HPDE6-E6E7 (cell line): ENCODE measurements around the gene FBXL19.

Source experiments
- DNase-seq: peaks from one replicate; pipeline ENCODE4 v3.0.0; 2011; ENCODE audit warnings: missing footprints; ENCODE audit errors: extremely low spot score

The FBXL19 gene

DNA sequence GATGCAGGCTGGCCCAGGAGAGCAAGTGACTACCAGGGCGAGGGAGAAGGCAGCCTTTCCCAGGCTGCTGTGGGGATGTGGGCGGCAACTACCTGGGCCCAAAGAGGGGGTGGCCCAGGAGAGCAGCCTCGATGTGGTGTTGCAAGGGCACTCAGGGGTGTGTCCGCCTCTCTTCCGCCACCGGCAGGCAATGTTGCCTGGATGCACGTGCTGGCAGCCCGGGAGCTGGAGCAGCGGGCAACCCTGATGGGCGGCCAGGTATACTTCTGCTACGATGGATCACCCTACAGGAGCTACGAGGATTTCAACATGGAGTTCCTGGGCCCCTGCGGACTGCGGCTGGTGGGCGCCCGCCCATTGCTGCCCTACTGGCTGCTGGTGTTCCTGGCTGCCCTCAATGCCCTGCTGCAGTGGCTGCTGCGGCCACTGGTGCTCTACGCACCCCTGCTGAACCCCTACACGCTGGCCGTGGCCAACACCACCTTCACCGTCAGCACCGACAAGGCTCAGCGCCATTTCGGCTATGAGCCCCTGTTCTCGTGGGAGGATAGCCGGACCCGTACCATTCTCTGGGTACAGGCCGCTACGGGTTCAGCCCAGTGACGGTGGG lies 64.3 kb downstream of the FBXL19 start:
- no peak for DNase-seq

DNA sequence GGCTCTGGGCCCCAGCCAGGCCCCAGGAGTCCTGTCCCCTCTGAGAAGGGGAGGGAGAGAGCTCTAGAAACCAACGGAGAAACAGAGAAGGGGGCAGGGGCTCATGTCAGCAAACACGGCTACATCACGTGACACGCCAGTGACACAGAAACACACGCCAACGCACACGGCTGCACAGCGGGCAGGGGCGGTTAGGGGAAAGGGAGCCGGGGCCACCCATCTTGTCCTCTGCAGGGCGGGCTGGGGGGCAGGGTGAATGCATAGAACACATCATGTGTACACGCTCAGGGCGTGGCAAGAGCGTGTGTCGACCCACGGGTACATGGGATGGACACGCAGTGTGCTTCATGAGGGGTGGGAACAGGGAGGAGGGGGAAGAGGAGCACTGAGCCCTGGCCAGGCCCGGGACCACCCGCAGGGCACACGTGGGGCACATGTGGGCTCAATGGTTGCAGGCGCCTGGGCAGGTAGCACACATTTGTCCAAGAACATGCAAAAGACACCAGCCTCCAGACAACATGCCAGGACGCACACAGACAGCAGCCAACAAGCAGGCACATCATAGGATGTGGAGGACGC lies 66.2 kb downstream of the FBXL19 start:
- DNase-seq = no peak

DNA sequence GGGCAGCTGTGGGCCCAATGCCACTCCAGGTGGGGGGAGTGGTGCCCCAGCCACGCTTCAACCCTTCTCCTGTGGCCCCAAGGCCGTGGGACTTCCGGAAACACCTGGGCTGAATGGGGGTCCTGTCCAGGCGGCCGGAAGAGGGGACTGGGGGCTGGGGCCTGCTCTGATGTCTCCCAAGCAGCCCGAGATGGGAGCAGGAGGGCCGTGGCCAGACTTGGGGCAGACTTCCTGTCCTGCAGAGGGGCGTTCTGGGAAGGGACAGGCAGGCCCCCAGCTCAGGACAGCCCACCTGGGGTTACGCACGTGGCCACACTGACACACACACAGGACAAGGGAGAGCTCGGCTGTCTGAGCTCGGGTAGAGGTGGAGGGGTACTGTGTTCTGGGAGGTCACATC lies 66.7 kb downstream of the FBXL19 start:
- DNase-seq = no peak

DNA sequence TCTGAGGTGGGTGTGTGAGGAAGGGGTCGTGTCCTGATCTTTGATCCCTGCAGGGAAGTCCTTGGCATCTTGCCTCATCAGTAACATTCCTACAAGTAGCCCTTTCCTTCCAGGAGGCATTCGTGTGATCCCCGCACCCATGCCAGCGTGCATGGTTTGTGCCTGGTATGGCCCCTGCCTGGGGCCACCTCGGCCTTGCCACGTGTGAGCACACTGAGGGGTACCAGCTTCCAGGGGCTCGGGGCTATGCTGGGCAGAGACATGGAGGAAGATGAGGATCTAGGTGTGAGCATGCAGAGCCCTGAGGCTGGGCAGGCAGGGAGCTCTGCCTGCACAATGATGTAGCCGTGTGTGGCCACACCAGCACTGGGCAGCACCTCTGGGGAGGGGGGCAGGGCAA lies 67.7 kb downstream of the FBXL19 start:
- DNase-seq = no peak

DNA sequence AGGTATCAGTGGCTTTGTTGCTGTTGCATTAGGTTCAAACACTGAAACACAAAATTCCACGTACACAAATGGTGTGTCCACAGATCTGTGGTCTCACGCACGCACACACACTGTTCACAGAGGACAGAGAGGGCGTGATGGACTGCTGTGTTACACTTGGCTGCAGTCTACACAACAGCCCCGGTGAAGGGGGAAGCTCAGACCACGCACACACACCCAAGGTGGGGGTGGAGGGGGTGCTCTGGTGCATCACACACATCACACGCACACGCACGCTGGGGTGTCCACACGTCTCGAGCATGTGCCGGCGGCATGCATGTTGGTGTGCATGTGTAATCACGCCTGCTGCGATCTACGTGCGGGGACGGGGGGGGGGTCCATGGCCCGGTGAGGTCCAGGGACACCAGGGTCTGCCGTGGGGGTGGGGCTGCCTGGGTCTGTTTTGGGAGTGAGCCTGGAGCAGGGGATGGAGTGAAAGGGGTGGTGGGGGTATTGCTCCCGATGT lies 69.0 kb downstream of the FBXL19 start:
- DNase-seq = no peak

DNA sequence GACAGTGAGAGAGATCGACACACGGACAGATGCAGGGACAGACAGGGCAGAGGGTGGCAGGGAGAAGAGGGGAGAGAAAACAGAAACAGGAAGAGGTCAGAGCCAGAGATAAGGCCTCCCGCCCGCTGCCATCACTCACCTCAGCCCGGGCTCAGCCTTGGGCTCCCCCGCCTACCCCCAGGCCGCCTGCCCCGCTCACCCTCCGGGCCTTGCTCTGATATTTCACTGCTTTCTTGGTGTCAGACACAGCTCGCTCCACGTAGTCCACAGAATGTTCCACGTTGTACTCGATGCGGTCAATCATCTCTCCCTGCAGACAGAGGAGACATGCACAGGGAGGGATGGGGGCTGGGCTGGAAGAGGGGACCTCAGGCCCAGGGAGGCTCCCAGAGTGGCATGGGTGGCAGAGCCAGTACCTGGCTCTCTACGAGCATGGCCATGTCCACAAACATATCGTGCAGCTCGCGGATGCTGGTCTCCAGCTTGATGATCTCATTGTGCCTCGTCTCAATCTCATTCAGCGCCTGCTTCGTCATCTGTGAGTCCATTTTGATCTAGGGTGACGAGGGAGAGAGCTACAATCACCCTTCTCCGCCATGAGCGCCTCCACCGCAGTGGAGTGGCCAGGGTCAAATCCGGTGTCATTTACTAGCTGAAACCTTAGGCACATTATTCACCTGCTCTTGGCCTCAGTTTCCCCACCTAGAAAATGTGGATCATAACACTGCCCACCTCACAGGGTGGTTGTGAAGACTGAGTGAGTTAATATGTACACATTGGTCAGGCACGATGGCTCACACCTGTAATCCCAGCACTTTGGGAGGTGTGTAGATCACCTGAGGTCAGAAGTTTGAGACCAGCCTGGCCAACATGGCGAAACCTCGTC lies 69.8 kb downstream of the FBXL19 start:
- DNase-seq = no peak

DNA sequence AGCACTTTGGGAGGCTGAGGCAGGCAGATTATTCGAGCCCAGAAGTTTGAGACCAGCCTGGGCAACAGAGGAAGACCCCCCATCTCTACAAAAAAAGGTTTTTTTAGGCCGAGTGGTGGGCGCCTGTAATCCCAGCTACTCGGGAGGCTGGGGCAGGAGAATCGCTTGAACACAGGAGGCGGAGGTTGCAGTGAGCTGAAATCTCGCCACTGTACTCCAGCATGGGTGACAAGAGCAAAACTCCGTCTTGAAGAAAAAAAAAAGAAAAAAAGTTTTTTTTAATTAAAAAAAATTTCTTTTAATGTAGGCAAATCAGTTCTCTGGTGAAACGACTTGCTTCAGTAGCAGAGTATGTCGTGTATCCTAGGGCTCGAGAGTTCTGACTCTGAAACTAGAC lies 72.6 kb downstream of the FBXL19 start:
- DNase-seq = no peak

DNA sequence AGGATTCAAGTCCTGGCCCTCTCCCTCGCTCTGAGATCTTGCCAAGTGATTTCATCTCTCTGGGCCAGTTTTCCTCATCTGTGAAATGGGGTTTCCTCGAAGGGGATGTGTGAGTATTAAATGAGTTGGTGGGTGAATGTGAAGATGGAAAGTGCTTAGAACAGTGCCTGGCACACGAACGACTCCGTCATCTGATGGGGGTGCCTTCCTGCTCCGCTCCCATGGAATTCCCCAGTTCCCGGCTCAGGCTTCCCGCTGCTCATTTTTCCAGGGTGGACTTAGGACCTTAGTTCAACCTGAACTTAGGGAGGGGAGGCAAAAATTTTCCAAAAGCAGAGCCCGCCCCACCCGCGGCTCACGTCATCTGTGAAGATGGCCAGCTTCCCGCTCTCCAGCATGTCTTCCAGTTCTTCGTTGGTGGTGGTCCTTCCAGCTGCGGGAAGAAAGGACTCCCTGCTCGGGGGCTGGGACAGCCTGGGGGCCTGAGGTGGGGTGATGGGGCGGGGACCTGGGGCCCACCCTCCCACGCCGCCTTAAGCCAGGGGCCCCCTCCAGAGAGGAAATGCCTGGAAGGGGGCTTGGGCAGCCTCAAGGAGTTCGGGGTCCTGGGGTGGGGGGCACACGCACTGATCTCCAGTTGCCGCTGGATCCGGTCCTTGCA lies 73.1 kb downstream of the FBXL19 start:
- DNase-seq = no peak

DNA sequence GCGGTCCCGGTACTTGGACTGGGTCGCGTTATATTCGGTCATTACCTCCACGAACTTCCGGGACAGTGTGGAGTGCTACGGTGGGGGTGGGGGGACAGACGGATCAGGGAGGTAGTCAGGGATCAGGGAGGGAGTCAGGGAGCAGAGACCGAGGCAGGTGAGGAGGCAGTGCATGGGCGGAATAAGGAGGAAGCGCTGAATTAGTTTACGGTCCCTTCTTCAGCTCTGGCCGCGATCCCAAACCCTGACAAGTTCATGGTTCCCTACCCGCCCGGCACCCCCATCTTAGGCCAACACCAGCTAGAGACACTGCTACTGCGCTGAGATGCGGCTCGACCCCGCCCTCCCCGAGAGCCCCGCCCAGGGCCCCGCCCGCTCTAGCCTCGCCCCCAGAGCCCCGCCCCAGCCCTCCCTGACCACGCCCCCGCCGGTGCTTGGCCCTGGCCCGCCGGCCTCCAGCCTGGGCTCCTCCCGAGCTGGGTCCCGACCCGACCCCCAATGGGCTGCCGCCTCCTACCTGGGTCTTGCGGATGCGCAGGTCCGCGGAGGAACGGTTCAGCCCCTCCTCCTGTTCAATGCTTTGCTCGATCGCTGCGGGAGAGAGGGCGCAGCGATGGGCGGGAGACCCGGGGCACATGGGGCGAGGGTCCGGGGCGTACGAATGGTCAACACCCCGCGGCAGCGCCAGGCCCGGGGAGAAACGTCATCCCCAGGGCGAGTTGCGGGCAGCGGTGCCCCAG lies 73.8 kb downstream of the FBXL19 start:
- DNase-seq = peak; percentile 85

DNA sequence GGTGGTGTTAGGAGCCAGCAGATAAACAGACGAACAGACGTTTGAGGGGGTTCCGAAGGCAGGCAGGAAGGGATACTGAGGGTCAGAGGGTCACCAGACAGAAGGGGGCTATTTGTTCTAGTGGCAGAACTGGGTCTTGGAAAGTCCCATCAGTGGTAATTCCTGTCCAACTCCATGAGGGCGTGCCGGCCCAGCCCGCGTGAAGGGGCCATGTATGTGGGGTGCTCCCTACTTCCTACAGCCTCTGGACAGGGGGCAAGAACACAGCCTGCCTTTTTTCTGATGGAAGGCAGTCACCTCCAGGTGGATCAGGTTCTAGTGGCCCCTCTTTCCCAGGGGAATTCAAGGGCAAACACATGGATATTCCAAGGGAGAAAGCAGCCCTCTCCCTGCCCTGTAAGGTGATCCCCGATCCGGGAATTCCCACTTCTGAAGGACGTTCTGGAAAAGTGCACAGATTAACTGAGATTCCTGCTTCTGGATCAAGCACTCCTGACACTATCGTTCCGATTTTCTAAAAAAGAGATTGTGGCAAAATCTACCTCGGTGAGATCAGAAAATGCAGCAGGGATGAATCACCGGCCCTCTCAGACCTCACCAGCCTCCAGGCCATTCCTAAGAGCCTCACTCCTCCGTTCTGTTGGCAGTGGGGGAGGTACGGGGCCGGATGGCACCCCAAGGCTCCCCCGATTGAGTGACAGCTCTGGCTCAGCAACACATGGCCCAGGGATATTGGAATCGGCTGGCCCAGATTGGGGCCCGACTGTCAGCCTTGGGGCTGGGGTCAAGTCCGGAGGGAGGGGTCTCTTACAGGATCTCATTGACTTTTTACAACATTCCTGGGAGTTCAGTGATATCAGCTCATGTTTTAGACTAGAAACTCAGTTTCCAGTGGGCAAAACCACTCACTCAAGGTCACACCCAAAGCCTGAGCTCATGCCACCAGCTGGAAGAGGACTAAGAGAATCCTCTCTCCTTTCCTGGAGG lies 74.6 kb downstream of the FBXL19 start:
- DNase-seq = peak; percentile 91
